HG03439 (cell line): ENCODE measurements around the gene PI16.

ENCODE experiments used
- ATAC-seq: cut with Tn5 transposase; IDR thresholded peaks from one replicate; pipeline ENCODE4 v1.9.1; 2021; ENCODE audit warnings: mild to moderate bottlenecking, moderate library complexity; ENCODE audit not compliant: unreplicated experiment

Gene PI16

GRCh38 chr6:36956446-36956820 lies 1.9 kb downstream of the PI16 start:
- no peak for ATAC-seq

- no peak for ATAC-seq
Measured at GRCh38 chr6:36957773-36958271, 3.3 kb downstream of the PI16 start.

GRCh38 chr6:36958775-36959554 lies 4.4 kb downstream of the PI16 start:
- no peak for ATAC-seq

- ATAC-seq: no peak
Measured at GRCh38 chr6:36959555-36960250, 5.2 kb downstream of the PI16 start.

GRCh38 chr6:36961441-36962435 lies 7.2 kb downstream of the PI16 start:
- ATAC-seq: no peak

GRCh38 chr6:36962874-36963273 lies 8.3 kb downstream of the PI16 start:
- ATAC-seq: no peak

- no peak for ATAC-seq
Measured at GRCh38 chr6:36963451-36964290, 9.1 kb downstream of the PI16 start.

GRCh38 chr6:36964349-36964748 lies 9.8 kb downstream of the PI16 start:
- ATAC-seq: no peak

GRCh38 chr6:36964908-36965307 lies 10.4 kb downstream of the PI16 start:
- ATAC-seq: no peak

GRCh38 chr6:36967301-36967700 lies 12.8 kb downstream of the PI16 start:
- ATAC-seq: no peak

GRCh38 chr6:36967757-36968156 lies 13.2 kb downstream of the PI16 start:
- no peak for ATAC-seq

- no peak for ATAC-seq
Measured at GRCh38 chr6:36968266-36968977, 13.9 kb downstream of the PI16 start.

GRCh38 chr6:36969240-36969691 lies 14.7 kb downstream of the PI16 start:
- no peak for ATAC-seq

- ATAC-seq: no peak
Measured at GRCh38 chr6:36969988-36970891, 15.7 kb downstream of the PI16 start.

- no peak for ATAC-seq
Measured at GRCh38 chr6:36970892-36971842, 16.6 kb downstream of the PI16 start.

- ATAC-seq: no peak
Measured at GRCh38 chr6:36971921-36972673, 17.6 kb downstream of the PI16 start.

GRCh38 chr6:36973190-36973589 lies 18.7 kb downstream of the PI16 start:
- no peak for ATAC-seq
